GM19468 (cell line): ENCODE data around the gene MAZ.
"Not testable (repeated sequence)": the region's sequence is repeated elsewhere in the genome, so short reads cannot be mapped to it uniquely, and the experiment has no call there.

Source experiments
- ATAC-seq: cut with Tn5 transposase; IDR thresholded peaks from one replicate; pipeline ENCODE4 v1.9.1; 2021; ENCODE audit warnings: mild to moderate bottlenecking, moderate library complexity, moderate number of reproducible peaks; ENCODE audit not compliant: unreplicated experiment; ENCODE audit errors: extremely low read depth

MAZ gene

DNA sequence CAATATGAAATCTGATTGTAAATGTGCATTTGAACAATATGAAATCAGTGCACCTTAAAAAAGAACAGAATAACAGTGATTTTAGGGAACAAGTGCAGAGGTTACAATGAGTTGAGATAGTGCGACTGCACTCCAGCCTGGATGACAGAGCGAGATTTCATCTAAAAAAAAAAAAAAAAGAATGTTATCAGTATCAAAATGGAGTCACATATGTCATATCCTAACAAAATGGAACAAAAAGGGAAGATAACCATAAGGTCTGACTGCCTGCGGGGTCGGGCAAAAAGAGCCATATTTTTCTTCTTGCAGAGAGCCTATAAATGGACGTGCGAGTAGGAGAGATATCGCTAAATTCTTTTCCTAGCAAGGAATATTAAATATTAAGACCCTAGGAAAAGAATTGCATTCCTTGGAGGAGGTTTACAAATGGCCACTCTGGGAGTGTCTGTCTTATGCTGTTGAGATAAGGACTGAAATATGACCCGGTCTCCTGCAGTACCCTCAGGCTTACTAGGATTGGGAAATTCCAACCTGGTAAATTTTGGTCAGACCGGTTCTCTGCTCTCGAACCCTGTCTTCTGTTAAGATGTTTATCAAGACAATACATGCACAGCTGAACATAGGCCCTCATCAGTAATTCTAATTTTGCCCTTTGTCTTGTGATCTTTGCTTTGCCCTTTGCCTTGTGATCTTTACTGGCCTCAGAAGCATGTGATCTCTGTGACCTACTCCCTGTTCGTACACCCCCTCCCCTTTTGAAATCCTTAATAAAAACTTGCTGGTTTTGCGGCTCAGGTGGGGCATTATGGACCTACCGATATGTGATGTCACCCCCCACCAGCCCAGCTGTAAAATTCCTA, 23.0 kb upstream of the MAZ start:
- not testable (repeated sequence) for ATAC-seq

DNA sequence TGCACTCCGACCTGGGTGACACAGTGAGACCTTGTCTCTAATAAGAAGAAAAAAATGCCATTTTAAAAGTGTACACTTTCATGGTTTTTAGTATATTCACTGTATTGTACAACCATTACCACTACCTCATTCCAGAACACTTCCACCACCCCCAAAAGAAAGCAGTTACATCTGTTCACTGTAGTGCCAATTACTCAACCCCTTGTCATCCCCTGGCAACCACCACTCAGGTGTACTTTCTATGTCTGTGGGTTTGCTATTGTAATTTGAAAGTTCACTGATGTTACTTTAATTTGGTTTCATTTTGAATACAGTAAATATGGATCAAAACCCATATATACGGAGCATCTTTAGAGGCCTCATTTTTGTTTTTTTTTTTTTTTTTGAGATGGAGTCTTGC, 22.2 kb upstream of the MAZ start:
- no peak for ATAC-seq

DNA sequence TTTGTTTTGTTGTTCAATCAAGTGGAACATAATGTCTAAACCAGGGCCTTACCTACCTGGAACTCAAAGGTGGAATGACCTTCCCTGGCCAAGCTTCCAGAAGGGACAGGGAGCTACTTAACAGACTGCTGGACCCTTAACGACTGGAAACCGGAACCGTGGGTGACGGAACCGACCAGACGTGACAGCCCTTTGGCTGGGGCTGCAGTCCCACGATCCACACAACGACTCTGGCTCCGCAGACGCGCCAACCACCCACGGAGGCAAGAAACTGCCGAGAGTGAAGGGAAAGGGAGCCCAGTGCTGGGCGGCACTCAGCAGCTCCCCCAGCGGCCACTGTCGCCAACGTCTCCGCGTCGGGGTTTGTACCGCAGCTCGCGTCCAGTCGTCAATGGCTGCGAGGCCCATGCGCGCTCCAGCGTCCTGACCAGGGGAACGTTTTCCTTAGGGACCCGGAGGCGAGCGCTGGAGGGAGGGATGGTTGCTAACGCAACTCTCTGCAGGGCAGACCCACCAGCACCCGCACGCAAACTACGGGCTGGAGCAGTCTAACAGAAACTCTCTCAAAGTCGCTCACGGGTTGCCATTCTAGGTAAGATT, 21.3 kb upstream of the MAZ start:
- ATAC-seq: no peak

DNA sequence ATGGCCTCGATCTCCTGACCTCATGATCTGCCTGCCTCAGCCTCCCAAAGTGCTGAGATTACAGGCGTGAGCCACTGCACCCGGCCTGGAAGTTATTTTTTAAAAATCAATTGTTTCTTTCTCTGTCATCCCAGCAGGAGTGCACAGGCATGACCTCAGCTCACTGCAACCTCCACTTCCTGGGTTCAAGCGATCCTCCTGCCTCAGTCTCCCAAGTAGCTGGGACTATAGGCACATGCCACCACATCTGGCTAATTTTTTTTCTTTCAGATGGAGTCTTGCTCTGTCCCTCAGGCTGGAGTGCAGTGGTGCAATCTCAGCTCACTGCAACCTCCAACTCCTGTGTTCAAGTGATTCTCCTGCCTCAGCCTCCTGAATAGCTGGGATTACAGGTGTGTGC, 19.2 kb upstream of the MAZ start:
- ATAC-seq: not testable (repeated sequence)

DNA sequence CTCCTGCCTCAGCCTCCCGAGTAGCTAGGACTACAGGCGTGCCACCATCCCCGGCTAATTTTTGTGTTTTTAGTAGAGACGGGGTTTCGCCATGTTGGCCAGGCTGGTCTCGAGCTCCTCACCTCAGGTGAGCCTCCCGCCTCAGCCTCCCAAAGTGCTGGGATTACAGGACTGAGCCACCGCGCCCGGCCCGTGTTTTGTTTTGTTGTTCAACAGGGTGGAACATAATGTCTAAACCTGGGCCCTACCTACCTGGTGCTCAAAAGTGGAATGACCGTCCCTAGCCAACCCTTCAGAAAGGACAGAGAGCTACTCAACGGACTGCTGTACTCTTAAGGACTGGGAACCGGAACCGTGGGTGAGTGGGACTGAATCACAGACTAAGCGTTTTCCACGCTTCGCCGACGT, 16.6 kb upstream of the MAZ start:
- ATAC-seq: no peak

DNA sequence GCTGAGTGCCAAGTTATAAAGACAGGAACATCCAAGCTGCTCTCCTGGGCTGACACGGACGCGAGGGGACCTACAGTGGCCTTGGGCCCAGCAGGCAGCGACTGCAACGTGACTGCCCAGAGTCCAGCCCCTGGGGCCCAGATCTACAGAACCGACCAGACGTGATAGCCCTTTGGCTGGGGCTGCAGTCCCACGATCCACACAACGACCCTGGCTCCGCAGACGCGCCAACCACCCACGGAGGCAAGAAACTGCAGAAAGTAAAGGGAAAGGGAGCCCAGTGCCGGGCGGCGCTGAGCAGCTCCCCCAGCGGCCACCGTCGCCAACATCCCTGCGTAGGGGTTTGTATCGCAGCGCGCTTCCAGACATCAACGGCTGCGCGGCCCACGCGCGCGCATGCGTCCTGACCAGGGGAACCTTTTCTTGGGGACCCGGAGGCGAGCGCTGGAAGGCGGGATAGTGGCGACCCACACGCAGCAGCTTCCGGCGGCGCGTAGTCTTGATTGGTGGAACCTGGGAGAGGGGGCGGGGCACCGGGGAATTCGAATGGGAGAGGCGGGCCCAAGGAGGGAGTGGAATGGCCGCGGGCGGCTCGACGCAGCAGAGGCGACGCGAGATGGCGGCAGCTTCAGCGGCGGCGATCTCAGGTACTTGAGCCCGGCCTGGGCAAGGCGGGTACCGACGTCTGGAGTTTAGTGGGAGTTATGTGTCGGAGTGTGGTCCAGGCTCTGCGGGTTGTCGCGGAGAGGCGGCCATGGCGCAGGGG, 16.0 kb upstream of the MAZ start, which contains the start of gene KIF22:
TSS of gene KIF22 (plus strand) at position 569 of the 766 bp plus-strand sequence. CDS start at position 578, 9 bp downstream.
- peak; percentile 88 for ATAC-seq

DNA sequence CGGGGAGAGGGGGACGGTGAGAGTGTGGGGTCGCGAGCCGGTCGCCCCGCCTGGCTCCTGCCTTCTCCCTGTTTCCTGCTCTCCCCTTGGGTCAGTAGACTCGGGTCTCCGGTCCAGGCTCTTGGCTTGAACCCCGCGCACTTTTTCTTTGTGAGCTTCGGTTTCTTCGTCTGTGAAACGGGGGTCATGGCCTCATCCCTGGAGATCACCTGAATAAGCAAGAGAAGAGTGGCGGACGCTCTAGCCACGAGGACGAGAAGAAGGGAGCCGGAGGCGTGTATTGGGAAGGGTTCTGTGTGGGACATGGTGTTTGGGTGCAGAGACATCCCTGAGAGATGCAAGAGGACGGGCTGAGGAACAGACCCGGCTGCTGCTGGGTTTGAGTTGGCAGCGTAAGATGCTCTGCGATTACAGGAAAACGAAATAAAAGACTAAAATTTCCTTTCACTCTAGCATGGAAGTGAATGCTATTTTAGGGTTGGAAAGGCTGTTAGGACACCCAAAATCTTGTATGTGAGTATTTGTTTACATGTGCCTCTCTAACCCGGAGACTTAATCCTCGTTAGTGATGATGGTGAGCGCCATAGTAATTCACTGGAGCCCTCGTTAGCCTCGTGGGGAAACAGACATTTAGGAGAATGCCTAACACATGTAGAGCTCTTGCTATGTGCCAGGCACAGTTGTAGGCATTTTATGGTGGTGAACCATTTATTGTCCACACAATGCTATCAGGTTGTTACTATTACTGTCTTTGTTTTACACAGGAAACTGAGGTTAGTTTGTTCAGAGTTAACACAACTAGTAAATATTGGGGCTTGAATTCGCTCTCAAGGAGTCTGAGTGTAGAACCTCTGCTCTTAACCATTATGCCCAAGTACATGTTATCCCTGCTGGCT, 15.1 kb upstream of the MAZ start:
- no peak for ATAC-seq

DNA sequence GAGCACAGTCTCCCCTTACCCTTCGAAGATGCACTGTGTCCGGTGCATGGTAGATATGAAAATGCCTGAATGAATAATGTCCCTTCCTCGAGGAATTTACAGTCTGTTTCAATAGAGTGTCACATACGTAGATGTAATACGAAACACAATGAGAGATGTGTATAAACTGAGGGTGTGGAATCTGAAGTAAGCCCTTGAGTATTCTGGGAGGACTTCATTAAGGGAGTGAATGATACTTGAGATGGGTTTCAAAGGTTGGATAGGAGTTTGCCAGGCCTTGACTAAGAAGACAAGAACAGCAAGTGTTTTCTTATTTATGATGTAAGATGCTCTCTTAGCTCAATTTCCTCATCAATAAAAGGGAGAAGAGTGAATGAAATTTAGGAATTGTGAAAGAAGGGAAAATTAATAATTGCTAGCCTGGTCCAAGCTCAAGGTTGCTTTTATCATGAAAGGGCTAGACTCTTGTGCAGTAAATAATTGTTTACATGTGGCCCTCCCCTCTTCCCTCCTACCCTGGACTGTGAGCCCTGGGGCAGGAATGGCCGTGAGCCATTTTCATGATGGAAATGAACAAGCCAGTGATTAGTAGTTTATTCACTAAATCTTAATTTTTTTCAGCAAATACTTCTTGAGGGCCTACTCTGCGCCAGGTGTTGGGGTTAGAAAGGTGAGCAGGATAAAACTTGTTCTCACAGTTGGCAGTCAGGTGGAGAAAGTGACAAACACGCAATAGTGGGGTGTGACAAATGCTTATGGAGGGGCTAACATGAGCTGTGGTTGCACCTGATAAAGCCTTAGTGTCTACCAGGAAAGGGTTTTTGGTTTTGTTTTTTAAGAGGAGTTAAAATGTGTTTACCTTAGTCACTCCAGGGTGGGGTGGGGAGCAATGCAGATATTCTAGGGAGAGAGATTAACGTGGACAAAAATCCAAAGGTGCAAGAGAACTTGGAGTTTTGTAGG, 14.2 kb upstream of the MAZ start:
- no peak for ATAC-seq

DNA sequence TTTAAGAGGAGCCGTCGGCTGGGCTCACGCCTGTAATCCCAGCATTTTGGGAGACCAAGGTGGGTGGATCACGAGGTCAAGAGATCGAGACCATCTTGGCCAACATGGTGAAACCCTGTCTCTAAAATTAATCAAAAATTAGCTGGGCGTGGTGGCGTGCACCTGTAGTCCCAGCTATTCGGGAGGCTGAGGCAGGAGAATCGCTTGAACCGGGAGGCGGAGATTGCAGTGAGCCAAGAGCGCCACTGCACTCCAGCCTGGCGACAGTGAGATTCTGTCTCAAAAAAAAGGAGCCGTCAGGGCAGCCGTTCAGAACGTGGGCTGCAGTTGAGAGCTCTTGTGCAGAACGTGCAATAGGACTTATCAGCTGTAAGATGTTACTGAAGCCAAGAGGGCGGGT, 13.2 kb upstream of the MAZ start:
- not testable (repeated sequence) for ATAC-seq

DNA sequence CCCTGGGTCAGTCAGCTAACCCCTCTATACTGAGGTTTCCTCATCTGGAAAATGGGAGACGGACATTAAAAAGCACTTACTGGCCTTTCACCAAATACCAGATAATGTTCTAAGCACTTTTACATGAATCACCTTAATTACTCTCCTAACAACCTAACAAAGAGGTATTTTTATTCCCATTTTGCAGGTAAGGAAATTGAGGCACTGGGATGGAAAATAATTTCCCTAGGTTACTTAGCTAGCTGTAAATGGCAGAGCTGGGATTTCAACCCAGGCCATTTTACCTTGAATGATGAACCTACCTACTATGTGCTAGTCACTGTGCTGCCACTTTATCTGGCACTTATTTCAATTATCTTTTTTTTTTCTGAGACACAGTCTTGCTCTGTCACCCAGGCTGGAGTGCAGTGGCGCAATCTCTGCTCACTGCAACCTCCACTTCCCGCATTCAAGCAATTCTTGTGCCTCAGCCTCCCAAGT, 12.1 kb upstream of the MAZ start:
- ATAC-seq: no peak

DNA sequence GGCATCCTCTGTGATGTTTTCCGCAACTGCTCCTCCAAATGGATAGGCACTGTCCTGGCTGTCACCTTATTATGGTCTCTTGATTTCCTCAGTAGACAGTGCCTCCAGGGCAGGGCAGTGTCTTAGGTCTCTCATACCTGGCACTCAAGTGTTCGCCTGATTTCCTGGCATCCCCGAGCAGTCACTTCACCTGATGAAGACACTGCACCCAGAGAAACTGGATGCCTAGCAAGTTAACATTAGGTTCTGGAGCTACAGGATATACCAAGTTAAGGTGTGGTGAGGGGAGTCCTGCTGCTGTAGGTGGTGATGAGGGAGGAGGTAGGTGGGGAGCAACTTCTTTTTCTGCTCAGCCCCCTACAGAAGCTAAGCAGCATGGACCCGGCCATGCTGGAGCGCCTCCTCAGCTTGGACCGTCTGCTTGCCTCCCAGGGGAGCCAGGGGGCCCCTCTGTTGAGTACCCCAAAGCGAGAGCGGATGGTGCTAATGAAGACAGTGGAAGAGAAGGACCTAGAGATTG, 3.9 kb upstream of the MAZ start:
- no peak for ATAC-seq

DNA sequence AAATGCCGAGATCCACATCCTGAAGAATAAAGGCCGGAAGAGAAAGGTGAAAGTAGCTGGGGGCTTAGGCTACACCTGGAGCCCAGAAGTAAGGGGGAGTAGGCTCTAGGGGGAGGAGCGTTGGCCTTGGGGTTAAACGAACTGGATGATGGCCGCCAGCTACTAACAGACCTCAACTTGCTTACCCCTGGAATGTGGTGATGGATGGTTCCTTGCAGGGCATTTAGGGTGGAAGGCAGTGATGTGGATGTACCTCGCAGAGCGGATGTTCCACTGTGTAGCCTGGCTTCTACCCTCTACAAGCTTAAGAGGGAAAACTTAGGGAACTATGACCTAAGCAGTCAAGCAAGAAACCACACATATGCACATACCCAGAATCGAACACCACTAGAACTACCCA, 2.3 kb upstream of the MAZ start:
- ATAC-seq: no peak

DNA sequence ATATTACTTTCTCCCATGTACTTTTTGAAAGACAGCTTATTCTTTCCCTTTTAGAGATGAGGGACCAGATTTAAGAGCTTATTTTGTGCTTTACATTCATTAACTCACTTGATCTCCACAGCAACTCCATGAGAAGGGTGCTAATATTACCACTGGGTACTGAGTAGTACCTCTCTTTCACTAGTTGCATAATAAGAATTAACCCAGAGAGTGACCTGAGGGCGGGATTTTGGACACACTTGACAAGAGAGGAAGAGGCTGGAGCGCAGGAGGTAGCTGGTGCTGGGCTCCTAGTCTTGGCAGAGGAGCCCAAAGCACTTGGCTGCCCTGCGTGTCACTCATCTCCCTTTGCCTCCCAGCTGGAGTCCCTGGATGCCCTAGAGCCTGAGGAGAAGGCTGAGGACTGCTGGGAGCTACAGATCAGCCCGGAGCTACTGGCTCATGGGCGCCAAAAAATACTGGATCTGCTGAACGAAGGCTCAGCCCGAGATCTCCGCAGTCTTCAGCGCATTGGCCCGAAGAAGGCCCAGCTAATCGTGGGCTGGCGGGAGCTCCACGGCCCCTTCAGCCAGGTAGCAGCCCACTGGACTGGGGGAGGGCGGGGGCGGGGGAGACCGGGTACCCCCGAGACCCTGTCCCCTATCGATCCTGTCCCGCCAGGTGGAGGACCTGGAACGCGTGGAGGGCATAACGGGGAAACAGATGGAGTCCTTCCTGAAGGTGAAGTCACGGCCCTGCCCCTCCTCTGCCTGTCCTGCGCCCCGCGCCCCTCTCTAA, 1.7 kb upstream of the MAZ start:
- ATAC-seq: no peak

DNA sequence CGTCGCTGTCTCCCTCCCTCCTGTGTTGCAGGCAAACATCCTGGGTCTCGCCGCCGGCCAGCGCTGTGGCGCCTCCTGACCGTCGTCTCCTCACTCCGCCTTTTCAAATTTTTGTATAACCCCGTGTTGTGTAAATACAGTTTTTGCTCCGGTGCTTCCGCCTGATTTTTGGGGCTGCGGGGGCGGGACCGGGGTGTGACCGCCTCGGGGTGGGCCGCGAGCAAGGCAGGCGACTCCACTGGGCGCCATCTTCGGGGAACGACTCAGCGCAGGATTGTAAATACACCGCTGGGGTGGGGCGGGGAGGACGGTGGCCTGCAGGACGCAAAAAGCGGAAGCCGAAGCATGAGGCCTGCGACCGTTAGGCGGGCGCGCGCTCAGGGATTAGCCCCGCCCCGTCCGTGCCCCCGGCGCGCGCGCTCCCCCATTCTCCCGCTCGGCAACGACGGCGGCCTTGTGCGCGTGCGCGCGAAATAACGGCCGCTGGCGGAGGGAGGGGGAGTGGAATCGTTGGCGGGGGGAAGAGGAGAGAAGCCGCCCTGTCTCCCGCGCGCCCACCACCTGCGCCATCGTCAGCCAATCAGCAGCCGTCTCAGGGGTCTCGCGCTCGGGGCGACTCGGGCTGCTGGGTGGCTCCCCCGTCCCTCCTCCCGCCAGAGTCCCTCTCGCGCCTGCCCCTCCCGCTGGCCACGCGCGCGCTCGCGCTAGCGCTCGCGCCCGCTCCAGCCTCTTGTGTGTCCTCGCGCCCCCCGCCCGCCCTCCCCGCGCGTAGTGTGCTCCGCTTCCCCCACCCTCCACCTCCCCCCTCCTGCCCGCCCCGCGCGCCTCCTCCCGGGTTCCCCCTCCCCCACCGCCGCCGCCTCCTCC, 864 bp upstream of the MAZ start:
- peak; percentile 33 for ATAC-seq

DNA sequence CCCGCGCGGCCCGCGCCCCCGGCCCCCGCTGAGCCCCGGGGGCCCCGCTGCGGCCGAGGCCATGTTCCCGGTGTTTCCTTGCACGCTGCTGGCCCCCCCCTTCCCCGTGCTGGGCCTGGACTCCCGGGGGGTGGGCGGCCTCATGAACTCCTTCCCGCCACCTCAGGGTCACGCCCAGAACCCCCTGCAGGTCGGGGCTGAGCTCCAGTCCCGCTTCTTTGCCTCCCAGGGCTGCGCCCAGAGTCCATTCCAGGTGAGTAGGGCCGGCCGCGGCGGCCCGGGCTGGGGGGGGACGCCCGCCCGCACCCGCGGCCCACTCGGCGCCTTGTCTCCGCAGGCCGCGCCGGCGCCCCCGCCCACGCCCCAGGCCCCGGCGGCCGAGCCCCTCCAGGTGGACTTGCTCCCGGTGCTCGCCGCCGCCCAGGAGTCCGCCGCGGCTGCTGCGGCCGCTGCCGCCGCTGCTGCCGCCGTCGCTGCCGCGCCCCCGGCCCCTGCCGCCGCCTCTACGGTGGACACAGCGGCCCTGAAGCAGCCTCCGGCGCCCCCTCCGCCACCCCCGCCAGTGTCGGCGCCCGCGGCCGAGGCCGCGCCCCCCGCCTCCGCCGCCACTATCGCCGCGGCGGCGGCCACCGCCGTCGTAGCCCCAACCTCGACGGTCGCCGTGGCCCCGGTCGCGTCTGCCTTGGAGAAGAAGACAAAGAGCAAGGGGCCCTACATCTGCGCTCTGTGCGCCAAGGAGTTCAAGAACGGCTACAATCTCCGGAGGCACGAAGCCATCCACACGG, 504 bp downstream of the MAZ start:
- no peak for ATAC-seq
